Posterior vena cava (tissue), 2 donors: ENCODE measurements around the gene CEBPG. TPM values are rescaled to one million over a fixed set of nuclear protein-coding genes. Genes with fewer than 3 reads are reported as not detected.

Experiments
- DNase-seq: peaks from one replicate; pipeline ENCODE4 v3.0.0-alpha.2; 2020; ENCODE audit warnings: low spot score
- intact Hi-C, 2 donors: fragments of 100-400 bp; cut with DNase I; formaldehyde crosslinking; loops; one replicate each; pipeline versions ENCODE4 v1.14.1 to v1.14.2; 2022 to 2023
- total RNA-seq, 2 donors: library from RNA; stranded (reverse); fragmentation: NEBNext Ultra II Directional; extraction: Animal tissue kit (Norgen Biotek cat#: 25700); gene quantifications; one replicate each; pipeline ENCODE4 v1.2.1, GENCODE V29; 2021
- donor health status: DM: yes; HTN: yes; CAD: no.
- donor health status: DM: yes; HTN: yes; CAD: no.

The CEBPG gene
- total RNA-seq, 2 donors from 2014 or later: 29.1 to 41.3 TPM

DNA sequence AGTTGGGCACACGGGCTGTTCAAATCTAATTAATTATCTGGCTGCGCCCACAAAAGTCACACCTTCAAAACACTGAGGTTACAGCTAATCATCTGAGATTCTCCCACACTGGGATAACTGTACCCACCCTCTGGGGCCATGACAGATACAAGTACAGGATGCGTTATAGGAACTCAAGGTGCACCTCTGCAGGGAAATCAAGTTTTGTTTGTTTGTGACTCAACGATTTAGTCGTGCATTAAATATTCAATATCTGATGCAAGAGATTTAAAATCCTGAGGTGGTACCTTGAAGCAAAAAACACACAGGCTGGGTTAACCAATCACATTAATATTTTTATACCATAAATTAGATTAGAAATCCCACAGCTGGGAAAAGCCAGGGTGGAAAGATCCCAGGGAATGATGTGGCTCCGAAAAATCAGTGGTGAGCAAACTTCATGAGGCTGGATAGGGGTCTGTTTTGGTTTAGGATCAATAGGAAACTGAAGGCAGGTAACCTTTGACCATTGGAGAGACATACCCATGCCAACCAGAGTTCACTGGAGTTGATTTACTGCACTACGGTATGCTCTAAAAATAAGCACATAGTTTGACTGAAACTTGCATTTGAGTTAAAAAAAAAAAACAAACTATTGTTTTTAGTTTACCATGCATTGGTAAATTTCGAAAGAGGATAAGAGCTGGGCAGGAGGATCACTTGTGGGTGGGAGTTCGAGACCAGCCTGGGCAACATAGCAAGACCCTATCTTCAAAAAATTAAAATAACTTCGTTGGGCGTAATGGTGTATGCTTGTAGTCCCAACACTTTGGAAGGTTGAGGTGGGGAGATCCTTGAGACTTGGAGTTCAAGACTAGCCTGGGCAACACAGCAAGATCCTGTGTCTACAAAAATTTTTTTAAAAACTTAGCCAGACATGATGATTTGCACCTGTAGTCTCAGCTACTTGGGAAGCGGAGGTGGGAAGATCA, 23.9 kb upstream of the CEBPG start:
- intact Hi-C loops: no loop called here
- no peak for DNase-seq

DNA sequence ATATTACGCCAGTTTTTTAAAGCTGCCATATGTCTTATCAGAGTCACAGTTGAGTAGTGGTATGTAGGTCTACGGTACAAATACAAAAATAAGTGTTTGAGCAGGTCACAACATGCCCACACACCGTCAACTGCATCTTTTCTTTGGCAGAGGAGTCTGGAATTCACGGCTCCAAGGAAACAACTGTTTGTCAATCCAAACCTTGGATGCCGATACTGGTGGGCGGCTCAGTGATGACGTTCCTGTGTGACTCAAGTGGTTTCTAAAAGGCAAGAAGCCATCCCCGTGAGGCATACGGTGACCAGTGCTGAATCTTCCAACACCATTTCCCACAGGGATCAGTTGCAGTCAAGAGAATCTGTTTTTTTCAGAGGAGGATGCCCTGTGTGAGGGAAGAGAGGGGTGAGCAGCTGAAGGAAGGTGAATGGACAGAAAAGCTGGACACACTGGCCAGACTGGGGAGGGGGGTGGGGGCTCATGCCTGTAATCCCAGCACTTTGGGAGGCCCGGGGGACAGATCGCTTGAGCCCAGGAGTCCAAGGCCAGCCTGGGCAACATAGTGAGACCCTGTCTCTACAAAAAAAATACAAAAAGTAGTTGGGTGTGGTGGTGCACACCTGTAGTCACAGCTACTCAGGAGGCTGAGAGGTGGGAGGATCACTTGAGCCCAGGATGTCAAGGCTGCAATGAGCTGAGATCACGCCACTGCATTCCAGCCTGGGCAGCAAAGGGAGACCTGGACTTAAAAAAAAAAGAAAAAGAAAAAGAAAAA, 22.8 kb upstream of the CEBPG start:
- intact Hi-C loops: no loop called here
- peak; percentile 87 for DNase-seq

DNA sequence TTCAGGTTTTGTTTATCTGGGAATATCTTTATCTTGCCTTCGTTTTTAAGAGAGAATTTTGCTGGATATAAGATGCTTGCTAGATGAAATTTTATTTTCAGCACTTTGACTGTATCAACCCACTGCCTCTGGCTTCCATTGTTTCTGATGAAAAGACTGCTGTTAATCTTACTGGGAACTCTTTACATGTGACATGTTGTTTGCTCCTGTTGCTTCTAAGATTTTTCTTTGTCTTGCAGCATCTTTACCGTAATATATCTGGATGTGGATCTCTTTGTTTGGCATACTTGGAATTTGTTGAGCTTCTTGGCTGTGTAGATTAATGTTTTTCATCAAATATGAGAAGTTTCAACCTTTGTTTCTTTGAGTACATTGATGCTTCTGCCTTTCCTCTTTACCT, 18.0 kb upstream of the CEBPG start:
- intact Hi-C loops: no loop called here

DNA sequence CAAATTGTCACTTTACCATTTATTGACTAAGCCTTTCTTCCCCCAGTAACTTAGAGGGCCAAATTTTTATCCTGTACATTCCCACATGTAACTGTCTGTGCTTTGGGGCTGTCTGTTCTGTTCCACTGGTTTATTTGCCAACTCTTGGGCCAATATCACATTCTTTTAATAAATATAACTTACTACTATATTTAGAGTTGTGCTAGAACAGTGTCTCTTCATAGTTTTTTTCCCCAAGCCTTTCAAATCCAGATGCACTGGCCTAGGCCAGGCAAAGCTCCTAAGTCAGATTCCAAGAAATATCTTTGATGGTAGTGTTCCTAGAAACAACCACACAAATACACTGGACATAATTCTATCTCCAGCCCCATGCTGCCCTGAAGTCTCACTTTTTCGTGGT, 16.0 kb upstream of the CEBPG start:
- DNase-seq: no peak
- intact Hi-C loops: no loop called here

More for the DNA sequence above, 18.0 kb upstream of the CEBPG start:
- DNase-seq: no peak

DNA sequence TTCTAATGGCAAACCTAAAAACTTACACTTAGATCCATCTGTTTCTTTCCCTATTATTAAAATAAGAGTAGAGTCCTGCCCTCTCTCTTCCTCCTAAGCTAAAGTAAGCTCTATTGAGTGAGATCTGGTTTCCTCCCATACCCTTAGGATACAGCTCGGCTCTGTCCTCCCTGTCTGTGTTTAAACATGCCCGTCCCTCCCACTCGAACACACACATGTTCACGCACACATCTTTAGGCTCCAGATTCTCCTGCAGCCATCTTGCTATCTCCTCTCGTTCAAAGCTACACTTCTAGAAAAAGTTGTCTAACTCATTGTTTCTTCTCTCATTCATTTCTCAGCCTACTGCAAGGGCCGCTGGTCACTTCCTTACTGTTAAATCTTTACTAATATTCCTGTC, 15.1 kb upstream of the CEBPG start:
- intact Hi-C loops: no loop called here
- no peak for DNase-seq

DNA sequence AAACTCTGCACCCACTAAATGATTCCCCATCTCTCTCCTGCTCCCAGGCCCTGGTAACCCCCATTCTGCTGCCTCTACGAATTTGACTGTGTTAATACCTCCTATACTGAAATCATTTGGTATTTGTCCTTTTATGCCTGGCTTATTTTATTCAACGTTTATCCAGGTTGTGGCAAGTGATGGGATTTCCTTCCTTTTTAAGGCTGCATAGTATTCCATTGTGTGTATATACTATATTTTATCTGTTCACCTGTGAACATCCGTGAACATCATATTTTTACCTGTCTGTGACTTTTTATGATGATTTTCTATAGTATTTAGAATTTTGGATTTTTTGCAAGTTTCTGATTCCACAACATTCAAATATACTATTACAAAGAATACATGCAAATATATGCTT, 13.9 kb upstream of the CEBPG start:
- no peak for DNase-seq
- intact Hi-C loops: no loop called here

DNA sequence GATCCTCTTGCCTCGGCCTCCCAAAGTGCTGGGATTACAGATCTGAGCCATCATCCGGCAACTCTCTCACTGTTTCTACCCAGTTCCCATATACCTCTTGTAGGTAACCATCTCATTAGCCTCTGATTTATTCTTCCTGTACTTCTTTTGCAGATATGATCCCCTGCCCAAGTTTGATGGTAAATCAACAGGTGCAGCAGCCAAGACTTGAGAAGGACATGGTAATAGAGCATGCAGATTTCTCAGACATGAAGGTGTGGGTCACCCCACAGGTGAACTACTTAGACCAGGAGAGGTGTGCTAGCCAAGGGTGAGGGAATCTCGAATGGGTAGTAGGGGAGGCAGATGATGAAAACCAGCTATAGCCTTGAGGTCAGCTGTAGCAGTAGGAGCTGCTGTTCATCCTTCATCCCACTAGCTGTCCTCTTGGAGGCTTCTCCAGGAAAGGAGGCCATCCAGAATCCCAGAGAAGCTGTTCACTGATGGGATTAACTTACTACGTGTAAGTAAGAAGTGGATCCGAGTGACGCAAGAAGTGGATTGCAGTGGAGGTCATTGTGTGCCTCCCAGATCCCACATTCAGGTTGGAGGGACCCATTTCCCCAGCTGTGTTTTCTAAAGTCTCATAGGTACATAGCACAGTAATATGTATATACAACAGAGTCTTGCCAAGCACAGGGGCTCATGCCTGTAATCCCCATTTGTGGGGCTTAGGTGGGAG, 10.8 kb upstream of the CEBPG start:
- DNase-seq: no peak
- intact Hi-C loops: no loop called here

DNA sequence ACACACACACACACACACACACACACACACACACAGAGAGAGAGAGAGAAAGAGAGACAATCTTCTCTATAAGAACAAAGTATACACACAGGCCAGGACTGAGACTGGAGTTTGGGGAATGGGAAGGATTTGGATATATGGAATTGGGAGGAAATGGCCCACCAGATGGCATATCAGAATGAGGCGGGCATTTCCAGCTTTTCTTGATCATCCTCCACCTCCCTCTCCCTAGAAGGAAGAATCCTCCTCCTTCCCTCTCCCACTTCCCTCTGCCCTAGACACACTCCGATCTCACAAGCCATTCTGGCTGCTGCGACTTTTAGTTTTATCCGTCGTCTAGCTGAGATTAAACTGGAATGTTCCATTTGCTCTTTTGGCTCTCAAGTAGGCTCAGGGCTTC, 10.0 kb upstream of the CEBPG start:
- intact Hi-C loops: no loop called here
- DNase-seq: no peak

DNA sequence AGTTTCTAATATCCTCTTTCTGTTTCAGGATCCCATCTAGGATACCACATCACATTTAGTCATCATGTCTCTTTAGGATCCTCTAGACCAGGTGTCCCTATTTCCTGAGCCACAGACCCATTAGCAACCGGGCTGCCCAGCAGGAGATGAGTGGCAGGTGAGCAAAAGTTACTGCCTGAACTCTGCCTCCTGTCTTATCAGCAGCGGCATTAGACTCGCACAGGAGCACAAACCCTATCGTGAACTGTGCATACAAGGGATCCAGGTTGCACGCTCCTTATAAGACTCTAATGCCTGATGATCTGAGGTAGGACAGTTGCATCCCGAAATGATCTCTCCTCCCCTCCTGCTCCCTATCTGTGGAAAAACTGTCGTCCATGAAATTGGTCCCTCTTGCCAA, 7.8 kb upstream of the CEBPG start:
- no peak for DNase-seq
- intact Hi-C loops: no loop called here

DNA sequence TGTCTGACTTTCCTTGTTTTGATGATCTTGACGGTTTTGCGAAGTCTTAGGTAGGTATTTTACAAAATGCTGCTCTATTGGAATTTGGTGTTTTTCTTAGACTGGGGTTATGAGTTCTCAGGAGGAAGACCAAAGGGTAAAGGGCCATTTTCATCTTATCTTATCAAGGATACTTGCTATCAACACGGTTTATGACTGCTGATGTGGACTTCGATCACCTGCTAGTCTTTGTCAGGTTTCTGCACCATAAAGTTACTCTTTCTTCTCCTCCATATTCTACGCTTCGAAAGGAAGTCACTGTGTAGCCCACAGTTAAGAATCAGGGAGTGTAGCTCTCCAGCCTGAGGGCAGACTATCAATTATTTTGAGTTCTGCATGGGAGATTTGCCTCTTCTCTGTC, 7.4 kb upstream of the CEBPG start:
- no peak for DNase-seq
- intact Hi-C loops: no loop called here

DNA sequence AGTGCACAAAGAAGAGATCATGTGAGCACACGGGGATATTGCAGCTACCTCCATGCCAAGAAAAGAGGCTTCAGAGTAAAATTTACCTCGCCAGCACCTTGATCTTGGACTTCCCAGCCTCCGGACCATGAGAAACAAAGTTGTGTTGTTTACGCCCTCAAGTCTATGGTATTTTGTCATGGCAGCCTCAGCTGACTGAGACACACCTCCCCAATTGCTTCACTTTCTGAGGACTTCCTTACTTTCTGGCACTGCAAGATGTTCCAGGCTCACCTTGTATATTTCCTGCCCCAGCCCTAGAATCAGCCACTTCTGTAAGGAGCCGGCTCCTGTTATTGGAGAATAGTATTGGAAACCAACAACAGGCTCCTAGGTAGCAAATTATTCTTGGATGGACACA, 6.6 kb upstream of the CEBPG start:
- intact Hi-C loops: no loop called here
- no peak for DNase-seq

DNA sequence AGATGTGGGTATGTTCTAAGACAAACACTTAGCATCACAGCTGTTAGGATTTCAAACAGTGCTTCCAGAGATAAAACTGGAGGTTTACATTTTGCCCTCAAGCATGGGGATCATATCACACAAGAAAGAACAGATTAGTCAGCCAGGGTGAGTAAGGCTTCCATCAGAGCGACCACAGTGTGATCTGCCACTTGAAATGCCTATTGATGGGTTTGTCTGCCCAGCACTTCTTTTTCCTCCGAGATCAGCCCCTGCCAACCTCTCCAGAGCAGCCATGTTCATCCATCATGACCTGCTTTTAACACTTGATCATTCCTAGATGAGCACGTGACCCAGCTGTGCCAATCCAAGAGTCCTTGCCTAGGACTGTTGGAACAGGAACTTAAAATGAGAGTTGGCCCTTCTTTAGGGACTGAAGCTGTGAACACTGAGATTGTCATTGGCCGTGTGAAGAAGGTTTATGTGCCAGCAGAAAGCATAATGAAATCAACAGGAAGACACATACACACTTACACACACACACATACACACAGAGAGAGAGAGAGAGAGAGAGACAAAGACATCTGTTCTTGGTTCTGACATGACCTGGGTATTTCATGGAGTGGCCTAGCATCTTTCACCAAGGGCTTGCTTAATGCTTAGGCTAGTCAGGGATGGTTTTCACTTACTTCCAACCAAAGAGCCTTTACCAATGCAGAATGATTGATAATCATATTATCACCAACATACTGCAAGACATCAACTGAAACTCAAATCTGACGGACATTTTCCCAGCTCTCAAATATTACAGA, 5.2 kb upstream of the CEBPG start:
- DNase-seq: no peak
- intact Hi-C loops: no loop called here

DNA sequence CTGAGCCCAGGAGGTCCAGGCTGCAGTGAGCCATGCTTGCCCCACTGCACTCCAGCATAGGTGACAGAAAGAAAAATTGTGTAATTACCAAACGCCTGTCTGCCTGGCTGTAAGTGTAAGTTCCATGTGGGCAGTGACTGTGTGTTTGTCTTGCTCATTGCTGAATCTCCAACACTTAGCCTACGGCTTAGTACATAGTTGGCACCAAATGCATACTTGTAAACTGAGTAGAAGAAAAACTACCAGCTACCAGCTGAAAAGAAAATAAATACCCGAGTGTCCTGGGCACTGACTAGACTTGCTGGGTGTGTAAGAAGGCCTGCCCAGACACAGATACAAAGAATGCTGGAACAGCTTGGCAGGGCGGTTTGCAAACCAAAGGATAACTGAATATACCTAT, 2.7 kb upstream of the CEBPG start:
- intact Hi-C loops: loop anchor here (5.0 kb wide), 2 partner anchors 68 to 1207 kb away; partner anchors contain the start of gene CEBPA (in 1 of the 2)
- DNase-seq: no peak

DNA sequence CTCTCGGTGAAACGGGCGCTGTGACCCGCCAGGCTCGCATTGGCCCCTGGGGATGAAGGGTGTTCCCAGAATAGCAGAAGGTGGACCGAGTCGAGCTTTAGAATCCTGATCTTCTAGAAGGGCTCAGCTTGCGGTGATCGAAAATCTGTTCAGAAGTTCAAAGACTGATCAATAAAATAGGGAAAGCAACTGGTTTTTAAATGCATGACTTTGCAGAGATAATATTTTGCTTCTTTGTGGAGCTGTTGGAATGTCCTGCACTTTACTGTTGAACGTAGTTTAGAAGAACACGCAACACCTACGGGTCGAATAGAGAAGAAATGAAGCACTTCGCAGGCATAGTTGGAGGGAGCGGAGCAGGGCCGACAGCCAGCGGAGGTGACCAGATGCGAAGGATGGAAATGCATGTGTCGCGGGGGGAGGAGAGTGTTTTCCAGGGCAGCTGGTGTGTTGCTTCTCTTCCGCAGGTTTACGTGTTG, 766 bp downstream of the CEBPG start:
- intact Hi-C loops: loop anchor here (5.0 kb wide), 2 partner anchors 72 to 1203 kb away; partner anchors contain the start of gene CEBPA (in 1 of the 2)
- DNase-seq: no peak

DNA sequence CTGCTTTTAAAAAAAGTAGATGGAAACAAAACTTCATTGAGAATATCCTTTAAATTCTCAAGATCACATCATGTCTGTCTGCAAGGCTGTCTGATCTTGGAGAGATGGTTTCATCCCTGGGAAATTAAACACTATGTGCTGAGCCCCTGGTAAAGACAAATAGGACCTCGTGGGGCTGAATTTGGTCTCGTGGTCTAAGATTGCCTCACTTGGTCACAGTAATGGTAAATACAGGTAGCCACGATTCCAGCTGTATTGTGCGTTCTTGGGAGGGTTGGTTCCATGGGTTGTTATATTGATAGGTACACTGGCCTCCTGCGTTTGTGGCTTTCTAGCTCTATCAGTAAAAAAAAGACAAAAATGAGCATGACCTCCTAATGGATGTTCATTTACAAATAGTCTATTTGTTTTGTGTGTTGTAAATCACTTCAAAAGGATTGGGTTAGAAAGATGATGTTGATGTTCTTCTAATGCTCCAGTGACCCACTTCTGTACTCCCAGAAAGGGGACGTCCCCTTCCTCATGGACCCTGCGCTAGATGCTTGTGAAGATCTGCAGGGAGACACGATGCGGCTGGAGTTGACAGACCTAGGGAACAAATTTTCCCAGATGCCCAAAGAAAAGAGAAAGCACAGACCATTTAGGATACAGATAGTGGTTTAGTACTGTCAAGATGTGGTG, 1.8 kb downstream of the CEBPG start:
- intact Hi-C loops: no loop called here
- no peak for DNase-seq

DNA sequence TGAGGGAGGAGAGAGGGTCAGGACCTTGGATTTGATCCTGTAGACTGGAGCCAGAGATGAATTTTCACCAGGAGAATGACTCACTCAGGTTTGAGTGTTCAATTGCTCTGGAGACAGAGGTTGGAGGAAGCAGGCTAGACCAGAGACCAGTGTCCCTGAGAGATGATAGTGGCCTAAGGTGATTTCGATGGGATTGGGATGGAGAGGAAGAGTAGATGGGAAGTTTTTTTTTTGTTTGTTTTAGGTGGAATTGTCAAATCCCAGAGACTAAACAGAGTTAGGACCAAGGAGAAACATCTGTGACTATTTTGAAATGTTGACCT, 2.3 kb downstream of the CEBPG start:
- DNase-seq: no peak

DNA sequence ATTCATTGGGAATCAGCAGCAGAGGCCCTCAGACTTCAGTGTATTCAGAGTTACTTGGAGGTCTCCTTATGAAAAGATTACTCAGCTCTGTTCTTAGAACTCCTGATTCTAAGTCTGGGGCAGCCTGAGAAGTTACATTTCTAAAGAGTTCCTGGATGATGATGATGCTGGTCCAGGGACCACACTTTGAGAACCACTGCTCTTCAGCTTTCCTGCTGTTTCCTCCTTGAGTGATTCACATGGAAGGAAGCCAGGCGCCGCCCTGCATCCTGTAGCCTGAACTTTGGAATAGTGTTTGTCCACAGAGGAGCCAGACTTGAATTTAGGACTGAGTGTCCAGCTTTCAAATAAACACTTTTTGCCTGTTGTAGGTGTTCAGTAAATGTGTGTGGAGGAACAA, 2.9 kb downstream of the CEBPG start:
- peak; percentile 95 for DNase-seq
- intact Hi-C loops: no loop called here

More for the DNA sequence above, 2.3 kb downstream of the CEBPG start:
- intact Hi-C loops: no loop called here

DNA sequence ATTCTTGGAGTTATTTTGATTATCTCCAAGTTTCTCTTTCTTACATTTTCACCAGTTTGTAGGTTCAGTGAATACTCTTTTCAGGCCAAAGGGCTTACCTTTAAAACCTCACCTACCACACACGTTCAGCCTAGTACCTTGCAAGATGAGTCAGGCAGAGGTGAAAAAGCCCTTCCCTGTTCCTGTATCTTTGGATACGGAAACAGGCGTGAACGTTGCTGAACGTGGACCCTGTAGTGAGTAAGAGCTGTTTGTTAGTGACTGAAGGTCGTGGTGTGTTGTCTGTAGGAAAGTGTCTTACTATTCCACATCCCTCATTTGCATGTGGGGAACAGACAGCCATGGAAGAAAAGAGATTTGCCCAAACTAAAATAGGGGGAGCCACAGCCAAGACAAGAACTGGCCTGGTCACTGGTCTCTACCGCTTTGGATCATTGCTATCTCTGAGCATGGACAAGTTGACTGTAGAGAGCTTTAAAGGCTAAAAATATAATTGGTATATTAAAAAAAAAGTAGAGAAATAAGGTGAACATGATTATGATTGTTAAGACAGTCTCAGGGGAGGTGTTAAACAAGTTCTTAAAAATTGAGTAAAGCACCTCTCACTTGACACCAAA, 3.5 kb downstream of the CEBPG start:
- intact Hi-C loops: no loop called here
- no peak for DNase-seq
